Left lobe of liver (tissue), 2 donors: ENCODE results near the gene SRD5A2. TPM values are rescaled to one million over a fixed set of nuclear protein-coding genes. Genes with fewer than 3 reads are reported as not detected.

Experiments used
- ATAC-seq: fragments of 200-7000 bp; cut with Tn5 transposase; one replicate; pipeline ENCODE4 v1.9.1; 2020; ENCODE audit warnings: mild to moderate bottlenecking, moderate library complexity
- DNase-seq: peaks from one replicate; pipeline ENCODE4 v3.0.0-alpha.2; 2020; ENCODE audit warnings: low spot score
- total RNA-seq: library from RNA; stranded (reverse); gene quantifications from one replicate; pipeline ENCODE4 v1.2.1, GENCODE V29; 2021
- donor health status: DM: no; HTN: no; CAD: no; lungs with moderate emphysema.
- donor health status: DM: no; HTN: yes; CAD: no.

Gene SRD5A2, protein sequence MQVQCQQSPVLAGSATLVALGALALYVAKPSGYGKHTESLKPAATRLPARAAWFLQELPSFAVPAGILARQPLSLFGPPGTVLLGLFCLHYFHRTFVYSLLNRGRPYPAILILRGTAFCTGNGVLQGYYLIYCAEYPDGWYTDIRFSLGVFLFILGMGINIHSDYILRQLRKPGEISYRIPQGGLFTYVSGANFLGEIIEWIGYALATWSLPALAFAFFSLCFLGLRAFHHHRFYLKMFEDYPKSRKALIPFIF
- 7.6 TPM for total RNA-seq

- DNase-seq = peak; percentile 54
- peak; percentile 83 for ATAC-seq
Measured at GRCh38 chr2:31580321-31581117, at the start of gene SRD5A2. Gene SRD5A2, minus strand, starts transcription at chr2:31580938. Its CDS starts 38 bp downstream, at chr2:31580900.

- DNase-seq = no peak
- no peak for ATAC-seq
Measured at GRCh38 chr2:31606509-31606908, 25.8 kb upstream of the SRD5A2 start.

DNA sequence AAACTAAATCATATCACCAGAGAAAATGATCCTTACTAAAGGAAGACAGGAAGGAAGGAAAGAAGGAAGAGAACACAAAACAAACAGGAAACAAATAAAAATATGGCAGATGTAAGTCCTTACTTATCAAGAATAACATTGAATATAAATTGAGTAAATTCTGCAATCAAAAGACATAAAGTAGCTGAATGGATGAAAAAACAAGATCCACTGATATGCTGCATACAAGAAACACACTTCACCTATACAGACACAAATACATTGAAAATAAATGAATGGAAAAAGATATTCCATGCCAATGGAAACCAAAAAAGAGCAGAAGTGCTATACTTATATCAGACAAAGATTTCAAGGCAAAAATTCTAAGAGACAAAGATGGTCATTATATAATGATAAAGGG, 18.0 kb upstream of the SRD5A2 start:
- ATAC-seq (no peak), DNase-seq (no peak)

GRCh38 chr2:31586230-31586629, 5.5 kb upstream of the SRD5A2 start:
- no peak for ATAC-seq
- DNase-seq = no peak

- DNase-seq (no peak), ATAC-seq (no peak)
Measured at GRCh38 chr2:31581124-31581795, 522 bp upstream of the SRD5A2 start.

- DNase-seq (no peak), ATAC-seq (peak; percentile 59)
Measured at GRCh38 chr2:31579996-31580320, 780 bp downstream of the SRD5A2 start.

GRCh38 chr2:31578316-31578715, 2.4 kb downstream of the SRD5A2 start:
- ATAC-seq (peak; percentile 62), DNase-seq (peak; percentile 52)

- DNase-seq = no peak
- ATAC-seq = no peak
Measured at GRCh38 chr2:31577143-31577542, 3.6 kb downstream of the SRD5A2 start.

DNA sequence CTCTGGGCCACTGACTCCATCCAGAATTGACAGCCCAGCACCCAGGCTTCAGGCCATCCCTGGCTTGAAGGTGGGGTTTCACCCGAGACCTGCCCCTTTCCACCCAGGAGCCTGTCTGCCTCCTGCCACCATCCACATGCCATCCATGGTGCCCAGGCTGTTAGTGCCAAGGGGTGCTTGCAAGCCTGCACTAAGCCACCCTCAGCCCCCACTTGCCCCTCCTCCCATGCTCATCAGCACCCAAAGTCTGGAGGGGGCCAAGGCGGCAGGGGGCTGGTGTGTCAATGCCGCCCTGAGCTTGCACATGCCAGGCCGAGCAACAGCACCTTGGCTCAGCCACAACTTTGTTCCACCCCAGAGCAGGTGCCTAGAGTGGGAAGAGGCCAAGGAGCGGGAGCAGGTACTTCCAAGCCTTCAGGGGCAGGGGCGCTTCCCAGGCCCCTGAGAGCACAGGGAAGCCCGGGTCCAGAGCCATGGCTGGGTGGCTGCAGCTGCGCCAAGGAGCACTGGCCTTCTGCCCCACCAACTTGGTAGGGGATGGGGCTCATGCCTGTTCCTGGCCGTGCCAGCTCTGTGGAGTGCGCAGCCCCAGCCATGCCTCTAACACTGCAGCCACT, 12.0 kb downstream of the SRD5A2 start:
- DNase-seq (no peak), ATAC-seq (no peak)

DNA sequence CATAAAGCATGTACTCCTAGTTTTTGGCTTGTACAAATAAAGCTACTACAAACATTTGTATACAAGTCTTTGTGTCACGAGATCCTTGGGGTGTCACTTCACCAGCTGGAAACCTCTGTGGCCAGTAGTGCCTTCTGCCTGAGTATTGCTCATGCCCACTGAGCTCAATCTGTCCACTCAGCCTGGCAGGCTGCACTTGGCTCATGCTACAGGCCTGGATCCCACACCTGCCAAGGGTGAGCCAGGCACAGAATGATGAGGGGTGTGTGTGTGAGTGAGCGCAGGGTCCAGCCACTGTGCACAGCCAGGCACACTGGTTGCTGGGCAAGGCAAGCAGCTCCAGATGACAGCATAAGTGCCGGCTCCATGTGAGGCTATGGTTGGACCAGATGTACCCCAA, 13.1 kb downstream of the SRD5A2 start:
- DNase-seq = peak; percentile 59
- peak; percentile 93 for ATAC-seq

GRCh38 chr2:31563273-31563839, 17.4 kb downstream of the SRD5A2 start:
- ATAC-seq = no peak
- no peak for DNase-seq

GRCh38 chr2:31561823-31562222, 18.9 kb downstream of the SRD5A2 start:
- no peak for DNase-seq
- peak; percentile 40 for ATAC-seq

DNA sequence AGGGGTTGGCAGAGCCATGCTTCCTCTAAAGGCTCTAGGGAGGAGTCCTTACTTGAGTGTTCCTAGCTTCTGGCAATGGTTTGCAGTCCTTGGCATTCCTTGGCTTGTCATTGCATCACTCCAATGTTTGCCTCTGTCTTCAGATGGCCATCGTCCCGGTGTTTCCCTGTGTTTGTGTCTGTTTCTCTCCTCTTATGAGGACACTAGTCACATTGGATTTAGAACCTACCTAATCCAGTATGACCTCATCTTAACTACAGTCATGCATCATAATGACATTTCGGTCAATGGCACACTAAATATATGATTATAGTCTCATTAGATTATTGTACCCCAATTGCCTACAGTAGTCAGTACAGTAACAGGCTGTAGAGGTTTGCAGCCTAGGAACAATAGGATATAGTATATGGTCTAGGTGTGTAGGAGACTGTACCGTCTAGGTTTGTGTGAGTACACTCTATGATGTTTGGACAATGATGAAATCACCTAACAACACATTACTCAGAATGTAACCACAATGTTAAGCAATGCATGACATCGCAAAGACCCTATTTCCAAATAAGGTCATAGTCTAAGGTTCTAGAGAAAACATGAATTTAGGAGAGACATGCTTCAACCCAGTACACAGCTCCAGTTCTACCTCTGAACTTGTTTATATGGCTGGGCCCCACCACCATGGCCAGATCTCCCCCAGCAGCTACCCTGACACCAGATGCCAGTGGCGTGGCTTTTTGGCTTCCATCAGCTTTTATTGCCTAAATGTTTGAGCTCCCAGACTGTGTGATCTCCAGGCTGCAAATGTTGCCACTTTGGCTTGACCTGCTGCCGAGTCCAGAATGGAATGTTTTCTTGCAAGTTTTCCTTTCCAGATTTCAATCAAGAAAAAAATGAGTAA, 22.1 kb downstream of the SRD5A2 start:
- ATAC-seq (peak; percentile 74), DNase-seq (peak; percentile 87)

GRCh38 chr2:31556940-31557339, 23.8 kb downstream of the SRD5A2 start:
- ATAC-seq (no peak), DNase-seq (no peak)

- DNase-seq = no peak
Measured at GRCh38 chr2:31555967-31556706, 24.6 kb downstream of the SRD5A2 start.

GRCh38 chr2:31553362-31553761, 27.4 kb downstream of the SRD5A2 start:
- no peak for ATAC-seq

More at GRCh38 chr2:31555967-31556706, 24.6 kb downstream of the SRD5A2 start:
- ATAC-seq = no peak

GRCh38 chr2:31547485-31547884, 33.3 kb downstream of the SRD5A2 start:
- peak; percentile 99 for ATAC-seq
- peak; percentile 78 for DNase-seq

More at GRCh38 chr2:31553362-31553761, 27.4 kb downstream of the SRD5A2 start:
- DNase-seq = no peak

GRCh38 chr2:31541853-31542252, 38.9 kb downstream of the SRD5A2 start:
- no peak for DNase-seq
- ATAC-seq = peak; percentile 56

GRCh38 chr2:31539505-31539904, 41.2 kb downstream of the SRD5A2 start:
- no peak for DNase-seq
- ATAC-seq = no peak
